Measurements from ENCODE around the gene GPR157.
"Not testable (repeated sequence)": the region's sequence is repeated elsewhere in the genome, so short reads cannot be mapped to it uniquely, and the experiment has no call there.

Gene GPR157

GRCh38 chr1:9115351-9116205 lies 13.3 kb downstream of the GPR157 start:
- DNase-seq, result no peak

- DNase-seq, result no peak
These were observed 15.7 kb downstream of the GPR157 start for GRCh38 chr1:9112961-9113880.

GRCh38 chr1:9111957-9112356 lies 16.9 kb downstream of the GPR157 start:
- DNase-seq, result no peak

GRCh38 chr1:9111357-9111691 lies 17.6 kb downstream of the GPR157 start:
- DNase-seq, result no peak

- peak; percentile 89 for DNase-seq
These were observed 18.1 kb downstream of the GPR157 start for GRCh38 chr1:9110669-9111356.

- no peak for DNase-seq
These were observed 20.7 kb downstream of the GPR157 start for GRCh38 chr1:9108056-9108665.

GRCh38 chr1:9107136-9107535 lies 21.8 kb downstream of the GPR157 start:
- no peak for DNase-seq

- no peak for DNase-seq
These were observed 22.6 kb downstream of the GPR157 start for GRCh38 chr1:9106286-9106685.

- no peak for DNase-seq
These were observed 23.5 kb downstream of the GPR157 start for GRCh38 chr1:9105336-9105867.

- no peak for DNase-seq
These were observed 27.3 kb downstream of the GPR157 start for GRCh38 chr1:9101510-9102146.

GRCh38 chr1:9100471-9101043 lies 28.3 kb downstream of the GPR157 start:
- DNase-seq, result no peak

- no peak for DNase-seq
These were observed 29.3 kb downstream of the GPR157 start for GRCh38 chr1:9099555-9099954.

GRCh38 chr1:9097947-9098705 lies 30.8 kb downstream of the GPR157 start:
- no peak for DNase-seq

GRCh38 chr1:9095818-9096217 lies 33.1 kb downstream of the GPR157 start:
- DNase-seq, result no peak

GRCh38 chr1:9093996-9094595 lies 34.8 kb downstream of the GPR157 start:
- not testable (repeated sequence) for DNase-seq

- no peak for DNase-seq
These were observed 35.3 kb downstream of the GPR157 start for GRCh38 chr1:9093581-9093980.

- no peak for DNase-seq
These were observed 35.8 kb downstream of the GPR157 start for GRCh38 chr1:9093091-9093490.

- DNase-seq, result no peak
These were observed 40.1 kb downstream of the GPR157 start for GRCh38 chr1:9088807-9089206.

GRCh38 chr1:9087411-9088125 lies 41.3 kb downstream of the GPR157 start:
- no peak for DNase-seq

GRCh38 chr1:9086796-9087195 lies 42.1 kb downstream of the GPR157 start:
- DNase-seq, result no peak

Measured in activated CD4-positive, CD25-positive, alpha-beta regulatory T cell treated with anti-CD3 and anti-CD28 coated beads, Interleukin-2, amount 50 U/mL, for 72 hours (primary cell).